ENCODE measurements around the gene HOXB3.

- no peak for TF ChIP-seq POLR2A (IDR thresholded peaks at IDR 0.05; ENCODE audit: low read depth, low read length)
- TF ChIP-seq, protein P1, sequence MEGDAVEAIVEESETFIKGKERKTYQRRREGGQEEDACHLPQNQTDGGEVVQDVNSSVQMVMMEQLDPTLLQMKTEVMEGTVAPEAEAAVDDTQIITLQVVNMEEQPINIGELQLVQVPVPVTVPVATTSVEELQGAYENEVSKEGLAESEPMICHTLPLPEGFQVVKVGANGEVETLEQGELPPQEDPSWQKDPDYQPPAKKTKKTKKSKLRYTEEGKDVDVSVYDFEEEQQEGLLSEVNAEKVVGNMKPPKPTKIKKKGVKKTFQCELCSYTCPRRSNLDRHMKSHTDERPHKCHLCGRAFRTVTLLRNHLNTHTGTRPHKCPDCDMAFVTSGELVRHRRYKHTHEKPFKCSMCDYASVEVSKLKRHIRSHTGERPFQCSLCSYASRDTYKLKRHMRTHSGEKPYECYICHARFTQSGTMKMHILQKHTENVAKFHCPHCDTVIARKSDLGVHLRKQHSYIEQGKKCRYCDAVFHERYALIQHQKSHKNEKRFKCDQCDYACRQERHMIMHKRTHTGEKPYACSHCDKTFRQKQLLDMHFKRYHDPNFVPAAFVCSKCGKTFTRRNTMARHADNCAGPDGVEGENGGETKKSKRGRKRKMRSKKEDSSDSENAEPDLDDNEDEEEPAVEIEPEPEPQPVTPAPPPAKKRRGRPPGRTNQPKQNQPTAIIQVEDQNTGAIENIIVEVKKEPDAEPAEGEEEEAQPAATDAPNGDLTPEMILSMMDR (conservative IDR thresholded peaks at IDR 0.05; ENCODE audit: low read depth, low read length) = no peak
Observed at GRCh38 chr17:48520631-48521079, 69.4 kb downstream of the HOXB3 start.
